Vagina (tissue), 2 donors: Measurements from ENCODE around the gene SV2B. TPM values are rescaled to one million over a fixed set of nuclear protein-coding genes. Genes with fewer than 3 reads are reported as not detected.

Experiments used
- DNase-seq, 2 donors: peaks; one replicate each; pipeline ENCODE4 v3.0.0-alpha.2; 2017; ENCODE audit errors: extremely low spot score in 2 of 2
- H3K27ac ChIP-seq: fragments of 200-600 bp; sonication (generic); one replicate; pipeline ENCODE4 v1.5.1; 2019
- H3K27me3 ChIP-seq: fragments of 200-600 bp; sonication (generic); one replicate; pipeline ENCODE4 v1.5.1; 2019
- H3K36me3 ChIP-seq, 2 donors: fragments of 200-600 bp; sonication (generic); one replicate each; pipeline ENCODE4 v1.5.1; 2017 to 2019
- H3K4me1 ChIP-seq: fragments of 200-600 bp; sonication (generic); one replicate; pipeline ENCODE4 v1.5.1; 2019
- H3K4me3 ChIP-seq, 2 donors: fragments of 200-600 bp; sonication (generic); 1 replicate in 1 of 2; 2 replicates in 1 of 2; pipeline ENCODE4 v1.5.1; 2016 to 2019
- H3K9me3 ChIP-seq: fragments of 200-600 bp; sonication (generic); one replicate; pipeline ENCODE4 v1.5.1; 2019
- POLR2A ChIP-seq, 2 donors: fragments of 450-650 bp; IDR thresholded peaks; one replicate each; pipeline ENCODE4 v1.6.1; 2017; ENCODE audit warnings: antibody characterized with exemption in 2 of 2, mild to moderate bottlenecking in 2 of 2, moderate library complexity in 2 of 2
- POLR2AphosphoS5 ChIP-seq, 2 donors: sonication (generic); formaldehyde crosslinking; IDR thresholded peaks; one replicate each; pipeline ENCODE4 v1.9.0; 2017; ENCODE audit warnings: antibody characterized with exemption in 2 of 2, mild to moderate bottlenecking in 2 of 2, low read depth in 1 of 2; ENCODE audit not compliant: insufficient read depth in 1 of 2
- intact Hi-C: fragments of 100-400 bp; cut with DNase I; formaldehyde crosslinking; loops from one replicate; pipeline ENCODE4 v1.15.1; 2023
- total RNA-seq: library from RNA; depleted of rRNA; stranded (reverse); fragments of >200 nt; gene quantifications from one replicate; pipeline ENCODE4 v1.2.3, GENCODE V29; 2016
- TF ChIP-seq, protein P1 (sequence below), 3 experiments: fragments of 450-650 bp in 2 of 3; fragments of 200-600 bp in 1 of 3; sonication (generic) in 1 of 3; IDR thresholded peaks; one replicate each; pipeline ENCODE4 v1.5.1; 2017 to 2019; ENCODE audit warnings: antibody characterized with exemption in 3 of 3, mild to moderate bottlenecking in 2 of 3, moderate library complexity in 2 of 3

SV2B gene
- total RNA-seq, 1 donor from 2014 or later: 3.2 TPM

DNA sequence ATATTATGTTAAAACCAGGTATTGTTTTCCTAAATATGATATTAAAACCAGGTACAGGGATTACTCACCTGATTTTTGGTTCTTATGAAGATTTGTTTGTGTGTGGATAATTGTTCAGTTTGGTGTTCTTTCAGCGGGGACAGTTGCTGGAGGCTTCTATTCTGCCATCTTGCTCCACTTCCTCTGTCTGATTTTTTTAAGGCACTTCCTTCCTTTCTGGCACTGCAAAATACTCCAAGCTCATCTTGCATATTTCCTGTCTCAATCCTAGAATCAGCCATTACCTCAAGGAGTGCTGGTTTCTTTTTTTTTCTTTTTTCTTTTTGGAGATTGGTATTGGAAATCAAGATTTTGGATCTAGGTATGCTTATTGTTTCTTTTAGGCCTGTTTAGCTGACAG lies 229.9 kb downstream of the SV2B start:
- Histone ChIP-seq H3K36me3 (no peaks in the 10 kb centered on the region), H3K27me3 (no peaks in the 10 kb centered on the region), H3K27ac (no peak overlapping the region), H3K4me1 (no peaks in the 10 kb centered on the region), H3K4me3 (no peak overlapping the region), H3K9me3 (no peaks in the 10 kb centered on the region)
- TF ChIP-seq POLR2A (IDR thresholded peaks at IDR 0.05) (no peak), POLR2AphosphoS5 (IDR thresholded peaks at IDR 0.05; ENCODE audit: insufficient read depth in 1 of 2, low read depth in 1 of 2) (no peak)
- TF ChIP-seq, protein P1, sequence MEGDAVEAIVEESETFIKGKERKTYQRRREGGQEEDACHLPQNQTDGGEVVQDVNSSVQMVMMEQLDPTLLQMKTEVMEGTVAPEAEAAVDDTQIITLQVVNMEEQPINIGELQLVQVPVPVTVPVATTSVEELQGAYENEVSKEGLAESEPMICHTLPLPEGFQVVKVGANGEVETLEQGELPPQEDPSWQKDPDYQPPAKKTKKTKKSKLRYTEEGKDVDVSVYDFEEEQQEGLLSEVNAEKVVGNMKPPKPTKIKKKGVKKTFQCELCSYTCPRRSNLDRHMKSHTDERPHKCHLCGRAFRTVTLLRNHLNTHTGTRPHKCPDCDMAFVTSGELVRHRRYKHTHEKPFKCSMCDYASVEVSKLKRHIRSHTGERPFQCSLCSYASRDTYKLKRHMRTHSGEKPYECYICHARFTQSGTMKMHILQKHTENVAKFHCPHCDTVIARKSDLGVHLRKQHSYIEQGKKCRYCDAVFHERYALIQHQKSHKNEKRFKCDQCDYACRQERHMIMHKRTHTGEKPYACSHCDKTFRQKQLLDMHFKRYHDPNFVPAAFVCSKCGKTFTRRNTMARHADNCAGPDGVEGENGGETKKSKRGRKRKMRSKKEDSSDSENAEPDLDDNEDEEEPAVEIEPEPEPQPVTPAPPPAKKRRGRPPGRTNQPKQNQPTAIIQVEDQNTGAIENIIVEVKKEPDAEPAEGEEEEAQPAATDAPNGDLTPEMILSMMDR (IDR thresholded peaks at IDR 0.05): no peak
- intact Hi-C loops: no loop called here
- no peak for DNase-seq

DNA sequence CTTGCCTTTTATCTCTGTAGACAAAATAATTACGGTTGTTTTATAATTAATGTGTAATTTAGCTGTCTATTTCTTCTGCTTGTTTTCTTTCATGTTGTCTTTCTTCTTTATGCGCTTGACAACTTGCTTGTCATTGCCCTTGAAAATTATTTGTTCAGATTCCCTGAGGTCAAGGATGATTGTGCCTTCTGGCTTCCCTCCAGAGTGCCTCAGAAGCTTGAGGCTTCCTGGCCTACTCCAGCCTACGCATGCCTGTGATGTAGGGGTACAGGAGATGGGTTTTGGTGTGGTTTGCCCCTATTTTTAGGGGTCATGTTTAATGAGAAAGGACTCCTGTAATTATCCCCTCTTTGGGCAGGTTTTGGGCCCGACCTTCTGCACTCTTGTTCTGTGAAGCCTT lies 231.5 kb downstream of the SV2B start:
- Histone ChIP-seq H3K4me3 (no peak overlapping the region), H3K36me3 (no peaks in the 10 kb centered on the region), H3K27me3 (no peaks in the 10 kb centered on the region), H3K9me3 (no peaks in the 10 kb centered on the region), H3K27ac (no peak overlapping the region), H3K4me1 (no peaks in the 10 kb centered on the region)
- DNase-seq: no peak
- no peak for TF ChIP-seq POLR2A (IDR thresholded peaks at IDR 0.05)
- TF ChIP-seq, protein P1 (IDR thresholded peaks at IDR 0.05): no peak
- TF ChIP-seq POLR2AphosphoS5 (IDR thresholded peaks at IDR 0.05; ENCODE audit: insufficient read depth in 1 of 2, low read depth in 1 of 2): no peak
- intact Hi-C loops: no loop called here

DNA sequence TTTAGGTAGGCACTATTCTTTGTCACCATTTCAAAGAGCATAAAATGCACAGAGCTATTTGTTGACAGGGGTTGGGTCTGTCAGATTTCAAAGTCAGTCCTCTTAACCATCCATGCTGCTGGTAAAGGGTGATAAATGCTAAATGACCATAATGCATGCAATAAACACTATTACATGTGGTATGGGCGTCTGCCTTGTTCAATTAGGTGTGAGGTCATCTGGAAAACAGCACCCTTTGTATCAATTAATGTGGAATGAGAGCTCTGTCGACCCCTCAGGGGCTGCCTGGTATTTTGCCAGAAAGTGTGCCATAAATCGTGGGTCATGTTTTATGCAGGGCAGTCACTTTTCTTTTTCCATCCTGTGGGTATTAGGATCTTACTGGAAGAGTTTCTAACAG lies 235.6 kb downstream of the SV2B start:
- H3K4me1 ChIP-seq: no peaks in the 10 kb centered on the region
- DNase-seq: no peak
- no peak for TF ChIP-seq POLR2AphosphoS5 (IDR thresholded peaks at IDR 0.05; ENCODE audit: insufficient read depth in 1 of 2, low read depth in 1 of 2)
- no peak for TF ChIP-seq POLR2A (IDR thresholded peaks at IDR 0.05)
- TF ChIP-seq, protein P1 (IDR thresholded peaks at IDR 0.05): no peak
- H3K9me3 ChIP-seq: no peaks in the 10 kb centered on the region
- H3K4me3 ChIP-seq: no peak overlapping the region
- no peaks in the 10 kb centered on the region for H3K36me3 ChIP-seq
- no peaks in the 10 kb centered on the region for H3K27me3 ChIP-seq
- H3K27ac ChIP-seq: no peak overlapping the region
- intact Hi-C loops: no loop called here

DNA sequence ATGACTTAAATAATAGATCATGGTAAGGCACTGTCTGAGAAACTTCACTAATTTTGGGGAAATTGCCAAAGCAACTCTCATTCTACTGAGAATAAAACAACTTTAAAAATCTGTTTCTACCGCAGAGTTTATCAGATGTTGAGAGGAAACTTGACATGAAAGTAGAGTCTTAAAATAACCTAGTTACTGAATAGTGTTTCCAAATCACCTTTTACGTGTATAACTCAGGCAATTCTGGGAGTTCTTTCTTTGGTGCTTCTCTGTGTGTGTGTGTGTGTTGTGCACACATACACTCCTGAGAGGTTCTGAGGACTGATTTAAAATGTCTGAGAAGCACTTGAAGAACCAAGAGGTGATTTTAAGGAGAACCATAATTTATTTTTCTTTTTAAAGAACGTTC lies 236.6 kb downstream of the SV2B start:
- TF ChIP-seq POLR2A (IDR thresholded peaks at IDR 0.05) (no peak), POLR2AphosphoS5 (IDR thresholded peaks at IDR 0.05; ENCODE audit: insufficient read depth in 1 of 2, low read depth in 1 of 2) (no peak)
- TF ChIP-seq, protein P1 (IDR thresholded peaks at IDR 0.05): no peak
- no peak for DNase-seq
- no peak overlapping the region for H3K4me3 ChIP-seq
- H3K27me3 ChIP-seq: no peaks in the 10 kb centered on the region
- H3K36me3 ChIP-seq: no peaks in the 10 kb centered on the region
- H3K4me1 ChIP-seq: no peaks in the 10 kb centered on the region
- intact Hi-C loops: no loop called here
- H3K9me3 ChIP-seq: no peaks in the 10 kb centered on the region
- H3K27ac ChIP-seq: no peak overlapping the region

DNA sequence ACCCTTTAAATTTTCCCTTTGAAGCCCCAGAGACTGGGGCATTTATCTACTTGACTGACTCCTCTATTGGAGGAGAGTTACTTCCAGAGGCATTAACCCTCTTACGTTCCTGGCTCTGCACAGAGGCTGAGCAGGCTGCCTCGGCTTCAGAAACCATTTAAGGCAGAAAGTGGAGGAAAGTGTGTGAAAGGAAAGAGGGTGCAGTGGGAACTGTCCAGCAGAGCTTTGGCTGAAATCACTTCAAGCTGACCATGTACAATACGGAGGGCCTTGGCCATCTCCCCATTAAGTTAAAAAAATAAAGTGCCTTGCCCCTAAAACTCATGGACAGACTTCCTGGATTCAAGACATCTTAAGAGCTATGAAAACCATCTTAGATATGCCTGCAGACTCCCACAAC lies 238.7 kb downstream of the SV2B start:
- intact Hi-C loops: no loop called here
- Histone ChIP-seq H3K27me3 (no peaks in the 10 kb centered on the region), H3K36me3 (no peaks in the 10 kb centered on the region), H3K4me3 (no peak overlapping the region), H3K9me3 (no peaks in the 10 kb centered on the region), H3K4me1 (no peaks in the 10 kb centered on the region), H3K27ac (no peak overlapping the region)
- DNase-seq: no peak
- TF ChIP-seq POLR2A (IDR thresholded peaks at IDR 0.05) (no peak), POLR2AphosphoS5 (IDR thresholded peaks at IDR 0.05; ENCODE audit: insufficient read depth in 1 of 2, low read depth in 1 of 2) (no peak)
- TF ChIP-seq, protein P1 (IDR thresholded peaks at IDR 0.05): no peak
